HepG2 (cell line): ENCODE measurements around the gene TYMS. TPM values are rescaled to one million over a fixed set of nuclear protein-coding genes. Genes with fewer than 3 reads are reported as not detected.

Experiments used
- ARHGAP35 ChIP-seq: sonication (generic); formaldehyde crosslinking; IDR thresholded peaks from 2 replicates; pipeline ENCODE4 v1.9.0; 2022; ENCODE audit warnings: mild to moderate bottlenecking, inconsistent platforms, moderate library complexity, missing genetic modification reagents, borderline replicate concordance
- BHLHE40 ChIP-seq: IDR thresholded peaks from 2 replicates; pipeline ENCODE4 v1.6.1; 2011; ENCODE audit warnings: low read length, improper control_type of control experiment
- EEA1 ChIP-seq: sonication (generic); formaldehyde crosslinking; IDR thresholded peaks from 2 replicates; pipeline ENCODE4 v1.5.1; 2020; ENCODE audit warnings: mild to moderate bottlenecking, missing genetic modification reagents, borderline replicate concordance
- ELF4 ChIP-seq: sonication (generic); formaldehyde crosslinking; IDR thresholded peaks from 2 replicates; pipeline ENCODE4 v1.5.0; 2020; ENCODE audit warnings: missing genetic modification reagents, mild to moderate bottlenecking, moderate library complexity, borderline replicate concordance
- FOXM1 ChIP-seq: sonication (generic); formaldehyde crosslinking; IDR thresholded peaks from 2 replicates; pipeline ENCODE4 v1.5.0; 2020; ENCODE audit warnings: missing genetic modification reagents
- MAZ ChIP-seq, 2 experiments: sonication (generic) in 1 of 2; formaldehyde crosslinking in 1 of 2; IDR thresholded peaks; 2 replicates each; pipeline versions ENCODE4 v1.5.0 to v1.6.1; 2012 to 2020; ENCODE audit warnings: low read depth in 2 of 2, mild to moderate bottlenecking in 2 of 2, borderline replicate concordance in 1 of 2, improper control_type of control experiment in 1 of 2, low read length in 1 of 2, missing genetic modification reagents in 1 of 2, moderate library complexity in 1 of 2
- PHF8 ChIP-seq: sonication (generic); formaldehyde crosslinking; IDR thresholded peaks from 2 replicates; pipeline ENCODE4 v1.5.0; 2020; ENCODE audit warnings: missing genetic modification reagents
- PPARG ChIP-seq: conservative IDR thresholded peaks from 2 replicates; pipeline ENCODE4 v1.6.1; 2016; ENCODE audit warnings: missing biosample characterization, missing genetic modification reagents
- REST ChIP-seq, 2 experiments: IDR thresholded peaks; 2 replicates each; pipeline ENCODE4 v1.6.1; 2011 to 2012; ENCODE audit warnings: low read length in 2 of 2, borderline replicate concordance in 1 of 2, low read depth in 1 of 2, mild to moderate bottlenecking in 1 of 2, moderate library complexity in 1 of 2
- TBX2 ChIP-seq: sonication (generic); formaldehyde crosslinking; IDR thresholded peaks from 2 replicates; pipeline ENCODE4 v1.5.0; 2020; ENCODE audit warnings: missing genetic modification reagents, mild to moderate bottlenecking, borderline replicate concordance
- THAP9 ChIP-seq: sonication (generic); formaldehyde crosslinking; IDR thresholded peaks from 2 replicates; pipeline ENCODE4; 2020; ENCODE audit warnings: missing genetic modification reagents, mild to moderate bottlenecking, borderline replicate concordance
- ZFP41 ChIP-seq: sonication (generic); formaldehyde crosslinking; IDR thresholded peaks from 2 replicates; pipeline ENCODE4 v1.4.0; 2020; ENCODE audit warnings: mild to moderate bottlenecking, missing genetic modification reagents, borderline replicate concordance
- ZNF260 ChIP-seq: sonication (generic); formaldehyde crosslinking; IDR thresholded peaks from 2 replicates; pipeline ENCODE4 v1.4.0; 2020; ENCODE audit warnings: missing genetic modification reagents, low read depth, mild to moderate bottlenecking, borderline replicate concordance
- ZNF281 ChIP-seq: sonication (generic); formaldehyde crosslinking; IDR thresholded peaks from 2 replicates; pipeline ENCODE4 v1.4.0; 2020; ENCODE audit warnings: missing genetic modification reagents, borderline replicate concordance
- ZNF607 ChIP-seq: sonication (generic); formaldehyde crosslinking; IDR thresholded peaks from 2 replicates; pipeline ENCODE4 v1.5.1; 2020; ENCODE audit warnings: missing genetic modification reagents, mild to moderate bottlenecking, borderline replicate concordance
- ZNF660 ChIP-seq: sonication (generic); formaldehyde crosslinking; IDR thresholded peaks from 2 replicates; pipeline ENCODE4 v1.5.1; 2020; ENCODE audit warnings: mild to moderate bottlenecking, low read depth, missing genetic modification reagents, borderline replicate concordance
- ZSCAN25 ChIP-seq: sonication (generic); formaldehyde crosslinking; IDR thresholded peaks from 2 replicates; pipeline ENCODE4 v1.8.0; 2022; ENCODE audit warnings: mild to moderate bottlenecking, missing genetic modification reagents
- polyA plus RNA-seq, 8 experiments: library from polyadenylated mRNA; depleted of rRNA in 3 of 8; stranded (reverse) in 7 of 8; unstranded in 1 of 8; fragments of >200 nt; fragmentation: Illumina TruSeq in 4 of 8; extraction: Trizol in 4 of 8; gene quantifications; 2 replicates each; pipeline versions ENCODE4 v1.2.1 to v1.2.3, GENCODE V29; 2011 to 2016; ENCODE audit warnings: low read depth in 4 of 8, missing spikeins in 1 of 8, mixed read lengths in 1 of 8; ENCODE audit not compliant: insufficient read depth in 1 of 8
- total RNA-seq, 5 experiments: library from RNA; depleted of rRNA; stranded (reverse); fragments of >200 nt; fragmentation: Illumina TruSeq; extraction: Trizol; gene quantifications; 2 replicates each; pipeline ENCODE4 v1.2.3, GENCODE V29; 2016; ENCODE audit warnings: low read depth in 1 of 5

The TYMS gene
- total and polyA plus RNA-seq, 2 of the 13 experiments (the other 11 are each of a cell fraction or from before 2014, with no cell fraction given), result 80.1 to 106 TPM

- 0 out of 2 replicates have a peak, but pooled peaks have one; percentile 43 for TF ChIP-seq ZNF607 (CRISPR knock-in tag)
- TF ChIP-seq ELF4 (CRISPR knock-in tag), result 0 out of 2 replicates have a peak, but pooled peaks have one; percentile 45
- no peak for TF ChIP-seq PHF8 (CRISPR knock-in tag)
- no peak for TF ChIP-seq EEA1
- TF ChIP-seq ZNF281 (CRISPR knock-in tag), result peak; percentile 30; the same call in 1 of the 2 replicates
- peak; percentile 65 for TF ChIP-seq TBX2
- TF ChIP-seq ZSCAN25 (CRISPR knock-in tag), result 0 out of 2 replicates have a peak, but pooled peaks have one; percentile 46
- TF ChIP-seq ZFP41 (CRISPR knock-in tag), result no peak
- TF ChIP-seq MAZ (IDR thresholded peaks at IDR 0.05; ENCODE audit: borderline replicate concordance, low read depth, low read length), result no peak
- 0 out of 2 replicates have a peak, but pooled peaks have one; percentile 35 for TF ChIP-seq MAZ (CRISPR knock-in tag; IDR thresholded peaks at IDR 0.05; ENCODE audit: low read depth)
- TF ChIP-seq ZNF660 (CRISPR knock-in tag), result no peak
- TF ChIP-seq FOXM1 (CRISPR knock-in tag), result no peak
- no peak for TF ChIP-seq THAP9
- no peak for TF ChIP-seq BHLHE40
- no peak for TF ChIP-seq ARHGAP35 (CRISPR knock-in tag)
- TF ChIP-seq PPARG (CRISPR knock-in tag), result no peak
- no peak for TF ChIP-seq ZNF260 (CRISPR knock-in tag)
- TF ChIP-seq REST (IDR thresholded peaks at IDR 0.05; ENCODE audit: borderline replicate concordance in 1 of 2, low read depth in 1 of 2, low read length in 2 of 2), result no peak
These were observed 45.9 kb downstream of the TYMS start (continued) for GRCh38 chr18:703213-703967.
